Esophagus (tissue), 2 donors: ENCODE data around the gene PRKD1. TPM values are rescaled to one million over a fixed set of nuclear protein-coding genes. Genes with fewer than 3 reads are reported as not detected.

Experiments used
- H3K27ac ChIP-seq, 2 donors: one replicate each; pipeline ENCODE4 v1.5.1; 2013; ENCODE audit warnings: low read depth in 2 of 2, mild to moderate bottlenecking in 2 of 2, inconsistent platforms in 1 of 2, low read length in 1 of 2, moderate library complexity in 1 of 2
- H3K27me3 ChIP-seq, 2 donors: one replicate each; pipeline ENCODE4 v1.6.1; 2013; ENCODE audit warnings: low read length in 2 of 2, control low read depth in 1 of 2, mild to moderate bottlenecking in 1 of 2; ENCODE audit not compliant: insufficient read depth in 2 of 2, control insufficient read depth in 1 of 2
- H3K36me3 ChIP-seq, 2 donors: one replicate each; pipeline ENCODE4 v1.6.1; 2013; ENCODE audit warnings: low read length in 1 of 2; ENCODE audit not compliant: control insufficient read depth in 2 of 2, insufficient read depth in 2 of 2
- H3K4me1 ChIP-seq, 2 donors: one replicate each; pipeline ENCODE4 v1.6.1; 2013; ENCODE audit warnings: low read length in 1 of 2; ENCODE audit not compliant: control insufficient read depth in 2 of 2, insufficient read depth in 2 of 2
- H3K4me3 ChIP-seq, 2 donors: one replicate each; pipeline ENCODE4 v1.5.1; 2013; ENCODE audit warnings: low read length in 2 of 2, mild to moderate bottlenecking in 2 of 2, low read depth in 1 of 2, moderate library complexity in 1 of 2
- H3K9me3 ChIP-seq, 2 donors: one replicate each; pipeline ENCODE4 v1.6.1; 2013; ENCODE audit warnings: mild to moderate bottlenecking in 2 of 2, low read depth in 1 of 2, low read length in 1 of 2, moderate library complexity in 1 of 2; ENCODE audit not compliant: control insufficient read depth in 2 of 2, insufficient read depth in 1 of 2
- WGBS, 2 donors: extraction: QIAGEN DNeasy Blood & Tissue Kit; methylation state at CpG; one replicate each; pipeline ENCODE4 v1.1.7; 2013; 5-methylcytosine and 5-hydroxymethylcytosine counted together
- polyA plus RNA-seq, 2 donors: library from polyadenylated mRNA; stranded (reverse); fragments of 200-250 nt; gene quantifications; one replicate each; pipeline ENCODE4 v1.2.3, GENCODE V29; 2013
- donor health status: healthy with polysubstance abuse.
- donor health status: Bipolar disorder and iron deficiency.

The PRKD1 gene
- polyA plus RNA-seq, 2 donors = 1.1 to 1.4 TPM

GRCh38 chr14:29810064-29810463 lies 117.6 kb downstream of the PRKD1 start:
- 68 to 85% methylated on average over 3 of the region's 3 CpGs for WGBS, 2 donors
- H3K36me3 ChIP-seq = no peaks in the 10 kb centered on the region

GRCh38 chr14:29806124-29806517 lies 121.5 kb downstream of the PRKD1 start:
- Histone ChIP-seq H3K36me3 (no peaks in the 10 kb centered on the region), H3K4me1 (no peaks in the 10 kb centered on the region), H3K27ac (no peak overlapping the region), H3K4me3 (no peak overlapping the region), H3K9me3 (no peaks in the 10 kb centered on the region), H3K27me3 (no peaks in the 10 kb centered on the region)
- 81 to 82% methylated on average over 1 of the region's 1 CpG for WGBS, 2 donors

More at GRCh38 chr14:29810064-29810463, 117.6 kb downstream of the PRKD1 start:
- Histone ChIP-seq H3K27ac (no peak overlapping the region), H3K4me3 (no peak overlapping the region), H3K4me1 (no peaks in the 10 kb centered on the region), H3K27me3 (no peaks in the 10 kb centered on the region), H3K9me3 (no peaks in the 10 kb centered on the region)

GRCh38 chr14:29805415-29806123 lies 122.1 kb downstream of the PRKD1 start:
- Histone ChIP-seq H3K9me3 (no peaks in the 10 kb centered on the region), H3K36me3 (no peaks in the 10 kb centered on the region), H3K4me3 (no peak overlapping the region), H3K4me1 (no peaks in the 10 kb centered on the region), H3K27me3 (no peaks in the 10 kb centered on the region), H3K27ac (no peak overlapping the region)
- 63 to 64% methylated on average over 4 of the region's 4 CpGs for WGBS, 2 donors

DNA sequence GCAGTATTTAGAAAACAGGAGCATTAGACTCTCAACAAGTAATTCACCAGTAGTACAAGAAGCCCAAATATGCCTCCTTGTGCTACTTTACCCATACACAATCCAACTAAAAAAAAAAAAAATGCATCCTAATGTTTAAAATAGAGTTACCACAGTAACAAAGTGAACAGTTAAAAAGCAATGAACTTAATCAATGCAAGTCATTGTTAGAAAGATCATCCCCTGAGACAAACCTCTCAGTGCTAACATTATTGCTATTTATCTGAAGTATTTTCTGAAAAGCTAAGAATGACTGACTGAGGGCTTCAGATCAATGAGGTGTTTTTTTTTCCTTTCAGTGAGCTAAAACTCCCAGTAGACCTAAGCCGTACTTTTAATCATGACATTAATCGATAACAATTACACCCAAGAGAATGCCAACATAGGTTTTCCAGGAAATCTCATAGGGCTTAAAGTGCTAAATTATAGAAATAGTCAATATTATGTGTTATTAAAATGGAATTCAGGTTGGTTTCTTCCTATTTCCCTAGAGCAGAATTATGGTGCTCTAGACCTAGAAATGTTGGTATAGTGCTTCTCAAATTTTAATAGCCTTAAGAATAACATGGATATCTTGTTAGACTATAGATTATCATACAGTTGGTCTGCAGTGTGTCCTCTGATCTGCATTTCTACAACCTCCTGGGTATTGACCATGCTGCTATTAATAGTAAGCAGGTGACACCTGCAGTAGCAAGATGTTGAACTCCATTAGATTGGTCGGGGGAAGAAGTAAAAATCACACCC lies 123.0 kb downstream of the PRKD1 start:
- Histone ChIP-seq H3K27ac (no peak overlapping the region), H3K9me3 (no peaks in the 10 kb centered on the region), H3K4me1 (no peaks in the 10 kb centered on the region), H3K27me3 (no peaks in the 10 kb centered on the region), H3K36me3 (no peaks in the 10 kb centered on the region), H3K4me3 (no peak overlapping the region)
- WGBS, 2 donors = 79 to 90% methylated on average over 3 of the region's 3 CpGs

- Histone ChIP-seq H3K9me3 (no peaks in the 10 kb centered on the region), H3K4me1 (no peaks in the 10 kb centered on the region), H3K4me3 (no peak overlapping the region), H3K27ac (no peak overlapping the region), H3K36me3 (no peaks in the 10 kb centered on the region), H3K27me3 (no peaks in the 10 kb centered on the region)
These were observed 124.6 kb downstream of the PRKD1 start for GRCh38 chr14:29803045-29803444.

GRCh38 chr14:29802211-29802610 lies 125.4 kb downstream of the PRKD1 start:
- no peaks in the 10 kb centered on the region for H3K9me3 ChIP-seq
- no peaks in the 10 kb centered on the region for H3K27me3 ChIP-seq
- H3K27ac ChIP-seq = no peak overlapping the region
- no peaks in the 10 kb centered on the region for H3K4me1 ChIP-seq
- H3K36me3 ChIP-seq = no peaks in the 10 kb centered on the region
- no peak overlapping the region for H3K4me3 ChIP-seq

DNA sequence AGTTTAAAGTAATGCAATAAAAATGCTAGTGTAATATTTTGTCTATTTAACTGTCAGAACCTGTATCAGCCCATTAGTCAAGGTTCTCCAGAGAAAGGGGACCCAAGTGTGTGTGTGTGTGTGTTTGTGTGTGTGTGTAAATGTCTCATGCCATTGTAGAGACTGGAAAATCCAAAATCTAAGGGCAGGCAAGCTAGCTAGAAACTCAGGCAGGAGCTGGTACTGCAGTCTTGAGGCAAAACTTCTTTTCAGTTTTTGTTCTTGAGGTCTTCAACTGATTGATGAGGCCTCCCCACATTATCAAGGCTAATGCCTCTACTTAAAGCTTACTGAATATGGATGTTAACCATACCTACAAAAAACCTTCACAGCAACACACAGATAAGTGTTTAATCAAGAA lies 126.7 kb downstream of the PRKD1 start:
- no peaks in the 10 kb centered on the region for H3K27me3 ChIP-seq
- no peak overlapping the region for H3K27ac ChIP-seq
- no peaks in the 10 kb centered on the region for H3K36me3 ChIP-seq
- H3K4me3 ChIP-seq = no peak overlapping the region
- H3K4me1 ChIP-seq = no peaks in the 10 kb centered on the region
- H3K9me3 ChIP-seq = no peaks in the 10 kb centered on the region

- Histone ChIP-seq H3K27ac (no peak overlapping the region), H3K4me3 (no peak overlapping the region), H3K36me3 (no peaks in the 10 kb centered on the region), H3K27me3 (no peaks in the 10 kb centered on the region), H3K9me3 (no peaks in the 10 kb centered on the region), H3K4me1 (no peaks in the 10 kb centered on the region)
- 67 to 68% methylated on average over 6 of the region's 6 CpGs for WGBS, 2 donors
These were observed 128.1 kb downstream of the PRKD1 start for GRCh38 chr14:29799464-29800095.

GRCh38 chr14:29798811-29799210 lies 128.8 kb downstream of the PRKD1 start:
- Histone ChIP-seq H3K9me3 (no peaks in the 10 kb centered on the region), H3K4me1 (no peaks in the 10 kb centered on the region), H3K27ac (no peak overlapping the region), H3K36me3 (no peaks in the 10 kb centered on the region), H3K27me3 (no peaks in the 10 kb centered on the region), H3K4me3 (no peak overlapping the region)
- WGBS, 2 donors = 71 to 75% methylated on average over 2 of the region's 2 CpGs
